SK-N-SH treated with all-trans-retinoic acid at 6 μM for 48 hours (cell line): Measurements from ENCODE around the gene LRWD1.

Experiments
- CSDC2 ChIP-seq: fragments of 250-450 bp; sonication (Bioruptor Pico); IDR thresholded peaks from 2 replicates; pipeline ENCODE4 v1.5.0; 2020; ENCODE audit warnings: mild to moderate bottlenecking, moderate library complexity
- ESRRG ChIP-seq: fragments of 250-450 bp; sonication (Bioruptor Pico); IDR thresholded peaks from 2 replicates; pipeline ENCODE4 v1.6.1; 2021; ENCODE audit warnings: mild to moderate bottlenecking
- PATZ1 ChIP-seq: fragments of 250-450 bp; sonication (Bioruptor Pico); IDR thresholded peaks from 2 replicates; pipeline ENCODE4 v1.8.0; 2020; ENCODE audit warnings: mild to moderate bottlenecking, moderate library complexity, borderline replicate concordance
- PPARA ChIP-seq: fragments of 250-450 bp; sonication (Bioruptor Pico); IDR thresholded peaks from 2 replicates; pipeline ENCODE4 v1.5.0; 2020; ENCODE audit warnings: mild to moderate bottlenecking, borderline replicate concordance
- RARB ChIP-seq: fragments of 250-450 bp; sonication (Bioruptor Pico); IDR thresholded peaks from 2 replicates; pipeline ENCODE4 v1.8.0; 2021; ENCODE audit warnings: mild to moderate bottlenecking, moderate library complexity
- TOX ChIP-seq: fragments of 250-450 bp; sonication (Bioruptor Pico); IDR thresholded peaks from 2 replicates; pipeline ENCODE4 v1.8.0; 2021; ENCODE audit warnings: mild to moderate bottlenecking, moderate library complexity, borderline replicate concordance
- ZFP30 ChIP-seq: fragments of 450-650 bp; formaldehyde crosslinking; IDR thresholded peaks from 2 replicates; pipeline ENCODE4 v1.5.0; 2022; ENCODE audit warnings: mild to moderate bottlenecking, moderate library complexity
- ZNF565 ChIP-seq: fragments of 450-650 bp; formaldehyde crosslinking; conservative IDR thresholded peaks from 2 replicates; pipeline ENCODE4 v1.5.0; 2020; ENCODE audit warnings: low read depth, mild to moderate bottlenecking, moderate library complexity
- ZNF70 ChIP-seq: fragments of 450-650 bp; formaldehyde crosslinking; IDR thresholded peaks from 2 replicates; pipeline ENCODE4 v1.5.0; 2020; ENCODE audit warnings: mild to moderate bottlenecking, moderate library complexity

- TF ChIP-seq PPARA (CRISPR knock-in tag) (no peak), ESRRG (no peak), ZNF565 (CRISPR knock-in tag) (no peak), CSDC2 (CRISPR knock-in tag) (no peak), PATZ1 (no peak), ZNF70 (CRISPR knock-in tag) (no peak), RARB (CRISPR knock-in tag) (no peak), ZFP30 (CRISPR knock-in tag) (no peak), TOX (CRISPR knock-in tag) (no peak)
These were observed 14.5 kb upstream of the LRWD1 start for GRCh38 chr7:102450242-102450641.
